ENCODE measurements around the gene TNIK.

Gene TNIK

DNA sequence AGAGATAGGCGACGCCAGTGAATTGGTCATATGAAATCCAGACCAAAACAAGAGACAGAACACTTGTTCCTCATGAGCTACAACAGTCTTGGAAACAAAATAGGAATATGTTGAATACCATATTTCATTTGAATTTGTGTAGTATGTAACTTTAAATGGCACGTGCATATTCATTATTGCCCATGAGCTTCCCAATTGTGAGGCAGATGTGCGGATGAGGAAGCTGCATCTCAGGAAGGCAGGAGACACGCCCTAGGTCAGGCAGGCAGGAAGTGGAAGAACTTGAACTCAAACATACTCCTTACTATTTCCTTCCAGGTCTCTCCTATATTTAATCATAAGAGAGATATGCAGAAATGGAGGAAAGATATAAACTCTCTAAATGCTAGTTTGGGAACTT, 326.9 kb downstream of the TNIK start:
- Histone ChIP-seq H3K9ac (no peak overlapping the region), H3K4me2 (no peak overlapping the region), H2AFZ (ENCODE audit: low read depth) (no peak overlapping the region), H3K4me1 (ENCODE audit: low read depth, poor library complexity, severe bottlenecking) (no peaks in the 10 kb centered on the region), H3K79me2 (ENCODE audit: insufficient read depth, low read depth) (no peaks in the 10 kb centered on the region), H3K4me3 (IDR thresholded peaks at IDR 0.05; ENCODE audit: insufficient read depth, low read depth, low read length) (no peak overlapping the region), H3K36me3 (ENCODE audit: insufficient read depth) (no peaks in the 10 kb centered on the region), H3K27ac (no peak overlapping the region), H3K27me3 (ENCODE audit: insufficient read depth, low read depth) (no peaks in the 10 kb centered on the region), H4K20me1 (ENCODE audit: insufficient read depth) (no peaks in the 10 kb centered on the region)
- TF ChIP-seq, protein P1, sequence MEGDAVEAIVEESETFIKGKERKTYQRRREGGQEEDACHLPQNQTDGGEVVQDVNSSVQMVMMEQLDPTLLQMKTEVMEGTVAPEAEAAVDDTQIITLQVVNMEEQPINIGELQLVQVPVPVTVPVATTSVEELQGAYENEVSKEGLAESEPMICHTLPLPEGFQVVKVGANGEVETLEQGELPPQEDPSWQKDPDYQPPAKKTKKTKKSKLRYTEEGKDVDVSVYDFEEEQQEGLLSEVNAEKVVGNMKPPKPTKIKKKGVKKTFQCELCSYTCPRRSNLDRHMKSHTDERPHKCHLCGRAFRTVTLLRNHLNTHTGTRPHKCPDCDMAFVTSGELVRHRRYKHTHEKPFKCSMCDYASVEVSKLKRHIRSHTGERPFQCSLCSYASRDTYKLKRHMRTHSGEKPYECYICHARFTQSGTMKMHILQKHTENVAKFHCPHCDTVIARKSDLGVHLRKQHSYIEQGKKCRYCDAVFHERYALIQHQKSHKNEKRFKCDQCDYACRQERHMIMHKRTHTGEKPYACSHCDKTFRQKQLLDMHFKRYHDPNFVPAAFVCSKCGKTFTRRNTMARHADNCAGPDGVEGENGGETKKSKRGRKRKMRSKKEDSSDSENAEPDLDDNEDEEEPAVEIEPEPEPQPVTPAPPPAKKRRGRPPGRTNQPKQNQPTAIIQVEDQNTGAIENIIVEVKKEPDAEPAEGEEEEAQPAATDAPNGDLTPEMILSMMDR (conservative IDR thresholded peaks at IDR 0.05; ENCODE audit: low read depth, low read length) = no peak

DNA sequence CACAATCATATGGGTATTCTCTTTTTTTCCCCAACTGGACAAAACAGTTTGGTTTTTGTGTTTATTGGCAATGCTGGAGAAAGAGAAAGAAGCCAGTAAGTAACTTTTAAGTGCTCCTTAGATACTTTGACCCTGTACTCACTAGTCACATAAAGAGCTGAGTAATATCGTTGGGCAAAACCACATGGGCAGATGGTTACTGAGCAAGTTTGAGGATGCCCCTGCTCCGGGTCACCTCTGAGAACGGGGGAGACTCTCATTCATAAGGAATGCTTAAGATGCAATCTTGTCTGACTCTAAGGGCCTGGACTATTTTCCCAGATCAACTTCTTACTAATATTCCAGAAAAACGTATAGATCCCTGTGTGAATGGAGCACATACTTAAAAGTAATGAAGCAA, 327.3 kb downstream of the TNIK start:
- no peak overlapping the region for H3K4me2 ChIP-seq

DNA sequence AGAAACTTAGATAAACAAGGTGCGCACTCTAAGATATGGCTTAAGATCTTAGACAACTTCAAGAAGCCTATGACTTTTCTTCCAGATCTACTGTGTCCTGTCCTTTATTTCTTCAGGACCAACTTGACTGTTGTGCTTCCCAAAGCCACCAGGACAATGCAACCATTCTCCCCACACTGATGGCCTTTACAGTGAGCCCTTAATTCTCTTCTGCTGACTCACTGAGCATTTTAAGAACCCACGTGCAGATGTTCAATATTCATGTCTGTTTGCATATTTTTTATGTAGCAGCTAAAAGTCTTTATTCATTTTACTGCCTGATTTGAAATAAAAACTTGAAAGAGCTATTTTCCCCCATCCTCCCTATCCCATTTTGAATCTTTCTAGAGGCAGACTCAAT, 330.4 kb downstream of the TNIK start:
- TF ChIP-seq, protein P1 (conservative IDR thresholded peaks at IDR 0.05; ENCODE audit: low read depth, low read length) = no peak
- H3K4me2 ChIP-seq = no peak overlapping the region

More for the DNA sequence above, 327.3 kb downstream of the TNIK start:
- H3K4me1 ChIP-seq (ENCODE audit: low read depth, poor library complexity, severe bottlenecking) = no peaks in the 10 kb centered on the region
- no peak overlapping the region for H3K4me3 ChIP-seq (IDR thresholded peaks at IDR 0.05; ENCODE audit: insufficient read depth, low read depth, low read length)
- no peaks in the 10 kb centered on the region for H3K36me3 ChIP-seq (ENCODE audit: insufficient read depth)
- H3K27ac ChIP-seq = no peak overlapping the region
- no peak overlapping the region for H3K9ac ChIP-seq
- TF ChIP-seq, protein P1 (conservative IDR thresholded peaks at IDR 0.05; ENCODE audit: low read depth, low read length) = no peak
- H2AFZ ChIP-seq (ENCODE audit: low read depth) = no peak overlapping the region
- no peaks in the 10 kb centered on the region for H3K79me2 ChIP-seq (ENCODE audit: insufficient read depth, low read depth)
- no peaks in the 10 kb centered on the region for H4K20me1 ChIP-seq (ENCODE audit: insufficient read depth)
- H3K27me3 ChIP-seq (ENCODE audit: insufficient read depth, low read depth) = no peaks in the 10 kb centered on the region

DNA sequence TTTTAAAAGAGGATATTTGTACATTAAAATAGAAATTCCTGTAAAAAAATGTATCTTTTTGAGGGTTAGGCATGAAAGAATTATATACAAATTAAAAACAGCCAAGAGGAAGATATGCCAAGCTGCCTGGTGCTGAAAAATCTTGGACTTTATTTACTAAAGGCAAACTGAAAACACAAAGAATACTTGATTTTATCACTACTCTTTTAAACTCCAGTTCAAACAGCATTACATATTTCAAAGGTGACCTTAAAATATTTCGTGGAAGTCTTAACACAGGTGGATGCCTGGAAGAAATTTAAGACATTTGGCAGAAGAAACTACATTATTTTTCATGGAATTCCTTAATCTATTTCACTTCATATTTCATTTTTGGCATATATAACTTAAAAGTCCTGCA, 332.6 kb downstream of the TNIK start:
- no peak overlapping the region for H3K27ac ChIP-seq
- no peaks in the 10 kb centered on the region for H3K27me3 ChIP-seq (ENCODE audit: insufficient read depth, low read depth)
- no peaks in the 10 kb centered on the region for H4K20me1 ChIP-seq (ENCODE audit: insufficient read depth)
- no peak overlapping the region for H2AFZ ChIP-seq (ENCODE audit: low read depth)
- H3K36me3 ChIP-seq (ENCODE audit: insufficient read depth) = no peaks in the 10 kb centered on the region
- no peak overlapping the region for H3K4me2 ChIP-seq
- H3K4me3 ChIP-seq (IDR thresholded peaks at IDR 0.05; ENCODE audit: insufficient read depth, low read depth, low read length) = no peak overlapping the region
- no peak overlapping the region for H3K9ac ChIP-seq
- no peaks in the 10 kb centered on the region for H3K79me2 ChIP-seq (ENCODE audit: insufficient read depth, low read depth)
- no peaks in the 10 kb centered on the region for H3K4me1 ChIP-seq (ENCODE audit: low read depth, poor library complexity, severe bottlenecking)
- TF ChIP-seq, protein P1 (conservative IDR thresholded peaks at IDR 0.05; ENCODE audit: low read depth, low read length) = no peak

More for the DNA sequence above, 330.4 kb downstream of the TNIK start:
- Histone ChIP-seq H3K9ac (no peak overlapping the region), H3K4me3 (IDR thresholded peaks at IDR 0.05; ENCODE audit: insufficient read depth, low read depth, low read length) (no peak overlapping the region), H2AFZ (ENCODE audit: low read depth) (no peak overlapping the region), H4K20me1 (ENCODE audit: insufficient read depth) (no peaks in the 10 kb centered on the region), H3K79me2 (ENCODE audit: insufficient read depth, low read depth) (no peaks in the 10 kb centered on the region), H3K27me3 (ENCODE audit: insufficient read depth, low read depth) (no peaks in the 10 kb centered on the region), H3K4me1 (ENCODE audit: low read depth, poor library complexity, severe bottlenecking) (no peaks in the 10 kb centered on the region), H3K36me3 (ENCODE audit: insufficient read depth) (no peaks in the 10 kb centered on the region), H3K27ac (no peak overlapping the region)
